ENCODE data around the gene NR3C1.

Gene NR3C1

DNA sequence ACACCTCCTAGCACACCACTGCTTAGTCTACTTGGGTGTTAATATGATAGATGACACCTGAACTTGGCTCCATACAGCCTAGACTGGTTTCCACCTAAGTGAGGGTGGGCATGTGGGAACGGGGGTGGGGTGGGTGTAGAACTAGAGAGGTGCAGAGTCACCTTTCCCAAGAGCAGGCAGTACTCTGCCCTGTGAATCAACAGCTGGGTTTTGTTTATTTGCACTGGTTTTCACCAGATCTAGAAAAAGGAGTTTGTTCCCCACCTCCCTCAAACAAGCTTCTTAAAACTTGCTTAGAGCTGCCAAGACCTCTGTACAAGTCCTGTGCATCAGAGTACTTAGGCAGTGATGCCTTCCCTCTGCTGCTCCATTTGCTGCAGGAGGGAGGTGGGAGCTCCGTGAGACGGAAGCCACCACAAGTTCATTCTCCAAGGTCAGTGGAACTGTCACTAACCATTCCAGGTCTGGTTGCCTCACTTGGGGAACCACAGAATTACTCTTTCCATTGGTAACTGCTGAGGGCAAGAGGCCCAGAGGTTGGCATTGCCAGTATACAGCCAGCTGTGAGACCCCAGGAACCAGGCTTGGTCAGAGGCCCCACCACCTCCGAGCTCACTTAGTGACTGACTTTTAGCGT lies 163.5 kb downstream of the NR3C1 start:
- in situ Hi-C loops (cut with MboI; ENCODE audit: low sequenced_read_pairs): no loop called here

DNA sequence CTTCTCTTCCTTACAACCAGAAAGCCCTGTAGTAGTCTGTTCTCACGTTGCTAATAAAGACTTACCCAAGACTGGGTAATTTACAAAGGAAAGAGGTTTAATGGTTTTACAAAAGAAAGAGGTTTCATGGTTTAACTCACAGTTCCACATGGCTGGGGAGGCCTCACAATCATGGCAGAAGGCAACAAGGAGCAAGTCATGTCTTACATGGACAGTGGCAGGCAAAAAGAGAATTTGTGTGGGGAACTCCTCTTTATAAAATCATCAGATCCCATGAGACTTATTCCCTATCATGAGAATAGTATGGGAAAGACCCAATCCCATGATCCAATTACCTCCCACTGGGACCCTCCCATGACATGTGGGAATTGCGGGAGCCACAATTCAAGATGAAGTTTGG lies 164.9 kb downstream of the NR3C1 start:
- in situ Hi-C loops (cut with MboI; ENCODE audit: low sequenced_read_pairs): no loop called here

DNA sequence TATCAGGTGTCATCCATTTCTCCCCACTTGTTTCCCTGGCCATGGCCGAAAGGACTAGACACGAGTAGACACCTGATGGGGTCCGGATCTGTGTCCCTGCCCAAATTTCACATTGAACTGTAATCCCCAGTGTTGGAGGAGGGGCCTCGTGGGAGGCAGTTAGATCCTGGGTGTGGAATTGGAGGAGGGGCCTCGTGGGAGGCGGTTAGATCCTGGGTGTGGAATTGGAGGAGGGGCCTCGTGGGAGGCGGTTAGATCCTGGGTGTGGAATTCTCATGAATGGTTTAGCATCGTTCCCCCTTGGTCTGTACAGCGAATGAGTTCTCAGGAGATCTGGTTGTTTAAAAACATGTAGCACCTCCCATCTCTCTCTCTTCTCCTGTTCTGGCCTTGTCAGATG lies 165.8 kb downstream of the NR3C1 start:
- in situ Hi-C loops (cut with MboI; ENCODE audit: low sequenced_read_pairs): no loop called here

GRCh38 chr5:143236682-143237081 lies 166.8 kb downstream of the NR3C1 start:
- in situ Hi-C loops (cut with MboI; ENCODE audit: low sequenced_read_pairs): no loop called here

- in situ Hi-C loops (cut with MboI; ENCODE audit: low sequenced_read_pairs): no loop called here
These were observed 168.1 kb downstream of the NR3C1 start for GRCh38 chr5:143235423-143235822.

DNA sequence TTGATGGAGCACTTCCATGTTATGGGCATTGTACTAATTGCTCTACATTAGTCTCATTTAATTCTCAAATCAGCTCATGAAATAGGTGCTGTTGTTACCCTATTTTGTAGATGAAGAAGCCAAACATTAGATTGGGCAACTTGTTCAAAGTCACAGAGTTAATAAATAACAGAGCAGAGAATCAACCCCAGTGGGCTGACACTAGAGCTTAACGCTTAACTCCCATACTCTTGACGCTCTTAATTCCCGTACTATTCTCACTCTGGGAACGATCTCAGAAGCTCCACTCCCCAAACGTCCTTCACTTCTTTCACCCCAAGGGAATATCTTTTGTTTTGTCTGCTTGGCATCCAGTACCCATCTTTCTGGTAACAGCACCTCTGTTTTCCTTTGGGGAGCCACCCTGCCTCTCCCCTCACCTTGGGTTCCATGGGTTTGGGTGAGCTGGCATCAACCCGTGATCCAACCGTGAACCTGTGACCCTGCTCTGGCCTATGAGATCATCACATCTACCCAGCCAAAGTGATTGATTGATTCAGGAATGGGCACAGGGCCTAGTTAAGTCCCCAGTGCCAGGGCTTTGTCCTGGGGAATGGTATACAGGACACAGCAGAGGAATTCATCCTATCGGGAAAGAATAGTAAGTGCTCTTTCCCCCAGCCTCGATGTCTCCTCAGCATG lies 169.2 kb downstream of the NR3C1 start:
- in situ Hi-C loops (cut with MboI; ENCODE audit: low sequenced_read_pairs): no loop called here

DNA sequence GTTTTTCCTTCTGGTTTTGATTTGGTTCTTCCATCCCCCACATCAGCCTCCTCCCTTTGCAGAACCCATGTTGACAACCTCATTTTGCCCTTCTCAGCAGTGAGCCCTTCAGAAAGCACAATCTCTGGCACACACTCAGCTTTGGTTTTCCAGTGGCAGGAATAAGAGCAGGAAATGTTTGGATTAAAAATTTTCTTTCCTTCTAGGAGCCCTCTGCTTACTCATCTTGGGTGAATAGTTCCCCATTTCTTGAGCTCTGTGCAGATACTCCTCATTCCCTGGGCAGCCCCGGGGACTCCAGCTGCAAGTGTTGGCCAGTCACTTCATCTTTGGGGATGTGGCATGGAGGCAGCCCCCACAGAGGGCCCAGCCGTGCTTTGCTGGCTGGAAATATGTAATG lies 170.5 kb downstream of the NR3C1 start:
- in situ Hi-C loops (cut with MboI; ENCODE audit: low sequenced_read_pairs): no loop called here

- in situ Hi-C loops (cut with MboI; ENCODE audit: low sequenced_read_pairs): no loop called here
These were observed 171.3 kb downstream of the NR3C1 start for GRCh38 chr5:143231973-143232812.

DNA sequence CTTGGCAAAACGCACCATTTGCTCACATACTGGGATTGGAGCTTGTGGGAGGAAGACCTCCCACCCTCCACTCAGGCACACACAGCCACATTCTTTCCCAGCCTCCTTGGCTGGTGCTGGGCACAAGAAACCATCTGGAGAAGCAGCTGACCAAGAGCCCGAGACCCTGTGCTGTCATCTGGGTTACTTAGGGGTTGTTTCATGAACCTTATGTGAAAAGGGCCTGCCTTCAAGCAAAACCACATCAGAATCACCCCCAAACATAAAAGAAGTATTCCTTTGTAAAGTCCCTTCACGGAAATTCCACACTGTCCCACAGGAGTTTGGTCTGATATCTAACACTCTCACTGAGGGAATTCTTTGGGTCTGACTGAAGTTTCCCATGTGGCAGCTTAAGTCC lies 172.1 kb downstream of the NR3C1 start:
- in situ Hi-C loops (cut with MboI; ENCODE audit: low sequenced_read_pairs): no loop called here

DNA sequence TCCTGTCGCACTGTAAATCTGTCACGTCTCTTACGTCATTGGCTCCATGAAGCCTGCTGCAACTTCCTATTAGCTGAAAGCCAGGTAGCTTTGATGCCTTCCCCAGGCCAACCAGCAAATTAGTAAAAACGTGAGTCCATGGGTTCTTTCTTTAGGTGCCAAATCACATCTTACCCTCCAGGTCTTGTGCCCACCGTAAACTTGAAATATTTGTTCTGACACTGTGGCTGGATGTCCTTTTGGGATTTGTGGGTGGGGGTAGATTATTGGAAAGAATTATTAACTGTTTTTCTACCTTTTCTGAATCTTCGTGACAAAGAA lies 172.8 kb downstream of the NR3C1 start:
- in situ Hi-C loops (cut with MboI; ENCODE audit: low sequenced_read_pairs): no loop called here

DNA sequence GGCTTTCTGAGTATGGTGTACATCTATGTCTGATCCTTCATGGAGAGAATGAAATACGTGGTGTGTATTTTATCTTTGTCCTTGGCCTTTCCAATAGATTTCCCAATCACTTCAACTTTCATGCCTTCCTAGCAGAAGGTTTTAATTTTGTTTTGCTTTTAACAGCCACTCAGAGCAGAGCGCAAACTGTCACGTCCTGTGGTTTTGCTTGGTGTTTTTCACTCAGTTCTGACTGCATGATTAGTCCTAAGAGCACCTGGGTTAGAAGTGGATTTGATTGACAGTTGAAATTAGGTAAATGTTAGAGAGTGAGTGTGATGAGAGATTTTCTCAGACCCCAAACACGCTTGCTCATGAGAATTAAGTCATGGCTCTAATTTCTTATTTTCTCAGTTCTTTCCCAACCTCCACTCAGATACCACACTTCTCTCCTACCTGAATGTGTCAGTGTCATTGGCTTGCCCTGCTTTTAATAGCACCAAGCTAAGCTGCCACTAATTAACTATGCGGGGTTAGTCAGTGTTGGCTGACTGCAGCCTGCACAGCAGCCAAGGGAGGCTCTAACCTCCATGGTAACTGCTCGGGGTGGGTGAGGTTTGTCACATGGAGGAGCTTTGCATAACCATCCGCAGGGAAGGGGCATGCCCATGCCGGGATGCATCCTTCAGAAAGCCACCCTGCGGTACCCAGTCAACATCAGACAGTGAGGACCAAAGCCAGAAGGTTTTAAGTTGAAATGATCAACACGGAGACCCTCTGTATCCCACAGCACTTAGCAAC lies 173.4 kb downstream of the NR3C1 start:
- in situ Hi-C loops (cut with MboI; ENCODE audit: low sequenced_read_pairs): no loop called here

- in situ Hi-C loops (cut with MboI; ENCODE audit: low sequenced_read_pairs): no loop called here
These were observed 174.0 kb downstream of the NR3C1 start for GRCh38 chr5:143229426-143229895.

- in situ Hi-C loops (cut with MboI; ENCODE audit: low sequenced_read_pairs): no loop called here
These were observed 174.7 kb downstream of the NR3C1 start for GRCh38 chr5:143228597-143229293.

All from HL-60/S4 treated with retinoic acid at 250 ng/mL for 4 days and 3 days (cell line).